EL (cell line): ENCODE measurements around the gene TTC39C.
A peak's percentile ranks its signal among the peaks of the same experiment; 100 is the strongest.
"Not testable (repeated sequence)": the region's sequence is repeated elsewhere in the genome, so short reads cannot be mapped to it uniquely, and the experiment has no call there.

ENCODE experiments used
- DNase-seq: peaks from one replicate; pipeline ENCODE4 v3.0.0-alpha.2; 2016

The TTC39C gene

DNA sequence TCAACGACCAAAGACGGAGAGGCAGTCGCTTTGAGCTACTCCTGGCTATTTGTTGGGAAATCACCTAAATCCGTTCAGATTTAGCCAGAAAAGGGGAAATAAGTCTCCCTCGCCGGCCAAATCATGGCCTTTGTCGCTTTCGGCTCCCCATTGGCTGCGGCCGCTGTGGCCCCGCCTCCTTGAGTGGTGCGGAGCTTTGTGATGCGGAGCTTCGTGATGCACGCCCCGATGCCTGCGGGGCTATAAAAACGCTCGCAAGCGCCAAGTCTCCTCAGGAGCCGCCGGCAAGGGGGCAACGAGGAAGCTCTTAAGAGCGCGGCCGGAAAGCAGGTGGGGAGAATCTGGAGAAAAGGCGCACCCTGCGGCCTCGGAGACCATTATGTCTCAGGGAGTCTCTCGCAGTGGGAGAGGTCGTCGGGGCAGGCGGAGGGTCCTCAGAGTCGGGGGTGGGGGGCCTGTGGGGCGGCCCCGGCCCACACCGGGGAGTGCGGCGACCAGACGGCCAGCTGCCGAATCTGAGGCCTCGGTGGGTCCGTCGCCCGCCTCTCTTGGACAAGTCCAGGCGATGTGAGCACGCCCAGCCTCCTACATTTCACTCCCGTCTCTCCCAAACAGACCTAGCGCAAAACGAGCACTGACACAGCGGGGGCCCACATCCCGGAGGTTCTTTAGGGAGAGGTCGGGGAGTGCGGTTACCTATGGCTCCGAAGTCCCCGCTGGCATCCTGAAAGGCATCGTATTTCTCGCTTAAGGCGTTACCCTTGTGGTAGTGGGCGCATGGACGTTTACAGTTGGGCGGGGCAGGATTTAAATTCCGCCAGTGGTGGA, 124.4 kb downstream of the TTC39C start, which contains the start of gene CABYR:
Gene CABYR (plus strand): TSS at position 274 of the 828 bp plus-strand sequence. CDS start 4,053 bp downstream, outside the sequence.
- DNase-seq = peak; percentile 94

GRCh38 chr18:24140697-24141096, 126.1 kb downstream of the TTC39C start:
- DNase-seq = no peak

GRCh38 chr18:24142376-24142775, 127.8 kb downstream of the TTC39C start:
- DNase-seq = no peak

DNA sequence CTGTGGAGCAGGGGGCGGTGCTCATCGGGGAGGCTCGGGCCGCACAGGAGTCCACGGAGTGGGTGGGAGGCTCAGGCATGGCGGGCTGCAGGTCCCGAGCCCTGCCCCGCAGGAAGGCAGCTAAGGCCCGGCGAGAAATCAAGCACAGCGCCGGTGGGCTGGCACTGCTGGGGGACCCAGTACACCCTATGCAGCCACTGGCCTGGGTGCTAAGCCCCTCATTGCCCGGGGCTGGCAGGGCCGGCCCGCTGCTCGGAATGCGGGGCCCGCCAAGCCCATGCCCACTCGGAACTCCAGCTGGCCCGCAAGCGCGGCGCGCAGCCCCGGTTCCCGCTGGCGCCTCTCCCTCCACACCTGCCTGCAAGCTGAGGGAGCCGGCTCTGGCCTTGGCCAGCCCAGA, 135.0 kb downstream of the TTC39C start:
- not testable (repeated sequence) for DNase-seq

GRCh38 chr18:24153397-24153796, 138.8 kb downstream of the TTC39C start:
- DNase-seq = no peak

GRCh38 chr18:24157855-24158254, 143.3 kb downstream of the TTC39C start:
- DNase-seq = no peak

DNA sequence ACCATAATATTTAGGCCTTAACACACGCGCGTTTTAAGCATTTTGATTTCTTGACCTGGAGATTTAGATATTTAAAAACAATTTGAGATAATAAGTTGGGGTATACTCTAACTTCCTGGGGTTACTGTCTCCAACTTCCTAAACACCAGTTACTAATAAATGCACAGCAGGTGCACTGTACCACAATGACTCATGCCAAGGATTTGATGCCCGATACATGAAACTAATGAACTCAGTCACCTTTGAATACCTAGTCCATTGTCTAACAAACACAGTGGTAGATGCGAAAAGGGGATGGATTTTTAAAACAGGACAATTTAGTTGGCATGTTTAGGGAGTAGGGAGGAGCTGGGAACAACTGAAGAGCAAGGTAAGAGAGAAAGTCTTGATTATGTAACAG, 145.5 kb downstream of the TTC39C start:
- no peak for DNase-seq

- DNase-seq = no peak
Observed at GRCh38 chr18:24161304-24161703, 146.8 kb downstream of the TTC39C start.

- no peak for DNase-seq
Observed at GRCh38 chr18:24168496-24168895, 153.9 kb downstream of the TTC39C start.

DNA sequence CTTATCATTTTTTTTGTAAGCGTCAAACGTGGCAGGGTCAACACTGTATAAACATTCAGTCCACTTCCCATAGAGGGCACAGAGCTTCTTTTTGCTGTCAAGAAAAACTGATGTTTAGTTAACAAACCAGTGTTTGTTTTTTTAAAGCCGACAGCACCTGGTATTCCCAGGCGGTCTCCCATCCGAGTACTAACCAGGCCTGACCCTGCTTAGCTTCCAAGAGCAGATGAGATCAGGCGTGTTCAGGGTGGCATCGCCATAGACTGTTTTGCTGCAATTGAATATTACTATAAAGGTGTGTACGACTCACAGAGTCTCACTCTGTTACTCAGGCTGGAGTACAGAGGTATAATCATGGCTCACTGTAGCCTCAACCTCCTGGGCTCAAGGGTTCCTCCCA, 155.8 kb downstream of the TTC39C start:
- DNase-seq = no peak

DNA sequence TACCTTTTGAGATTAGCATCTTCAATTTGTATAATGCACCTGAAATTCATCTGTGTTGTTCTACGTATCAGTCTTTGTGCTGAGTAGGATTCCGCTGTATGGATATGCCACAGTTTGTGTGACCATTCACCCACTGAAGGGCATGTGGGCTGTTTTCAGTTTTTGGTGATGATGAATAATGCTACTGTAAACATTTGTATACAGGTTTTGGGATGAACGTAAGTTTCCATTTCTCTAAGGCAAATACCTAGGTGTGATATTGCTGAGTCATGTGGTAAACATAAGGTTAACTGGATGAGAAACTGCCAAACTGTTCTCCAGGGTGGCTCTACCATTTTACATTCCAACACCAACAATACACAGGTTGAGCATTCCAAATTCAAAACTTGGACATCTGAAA, 159.4 kb downstream of the TTC39C start:
- no peak for DNase-seq

GRCh38 chr18:24176727-24177416, 162.3 kb downstream of the TTC39C start:
- peak; percentile 57 for DNase-seq

GRCh38 chr18:24177499-24178133, 163.1 kb downstream of the TTC39C start:
- DNase-seq = no peak

- no peak for DNase-seq
Observed at GRCh38 chr18:24180048-24180447, 165.5 kb downstream of the TTC39C start.

GRCh38 chr18:24181806-24182205, 167.3 kb downstream of the TTC39C start:
- peak; percentile 42 for DNase-seq
